AG04449 (cell line): ENCODE data around the gene TENM3.

Experiments used
- CTCF ChIA-PET: fragments of 350-600 bp; formaldehyde crosslinking; extraction: SDS; loops from one replicate; lab custom pipeline; 2021; ENCODE audit warnings: antibody characterized with exemption; lab: Yijun Ruan, JAX
- POLR2A ChIA-PET: fragments of 400-600, 350-600 bp; formaldehyde crosslinking; extraction: SDS; loops from one replicate; lab custom pipeline; 2020; ENCODE audit warnings: antibody characterized with exemption, inconsistent platforms; lab: Yijun Ruan, JAX
- DNase-seq: peaks from one replicate; pipeline ENCODE4 v3.0.0-alpha.2; 2010; ENCODE audit warnings: low read depth, low spot score
- H3K4me3 ChIP-seq: 2 replicates; pipeline ENCODE4 v1.5.1; 2011; ENCODE audit warnings: low read depth, mild to moderate bottlenecking, control low read depth, low read length
- CTCF ChIP-seq: IDR thresholded peaks from one replicate; pipeline ENCODE4 v1.5.1; 2011; ENCODE audit warnings: mild to moderate bottlenecking, moderate library complexity, low read length, control low read depth, inconsistent platforms; ENCODE audit not compliant: insufficient read depth; ENCODE audit errors: missing control alignments

Gene TENM3

GRCh38 chr4:182645511-182645910 is 402.3 kb downstream of the TENM3 start:
- ChIA-PET POLR2A (no interaction called here), CTCF (no interaction called here)
- H3K4me3 ChIP-seq = no peak overlapping the region
- no peak for TF ChIP-seq CTCF
- DNase-seq = no peak

- CTCF ChIA-PET = no interaction called here
- TF ChIP-seq CTCF = no peak
- POLR2A ChIA-PET = no interaction called here
- H3K4me3 ChIP-seq = no peak overlapping the region
- DNase-seq = no peak
Observed at GRCh38 chr4:182647646-182648300, 404.6 kb downstream of the TENM3 start.

GRCh38 chr4:182648766-182649165 is 405.6 kb downstream of the TENM3 start:
- DNase-seq = no peak
- CTCF ChIA-PET = no interaction called here
- no peak for TF ChIP-seq CTCF
- POLR2A ChIA-PET = no interaction called here
- H3K4me3 ChIP-seq = no peak overlapping the region

GRCh38 chr4:182649698-182650477 is 406.7 kb downstream of the TENM3 start:
- no peak for DNase-seq
- TF ChIP-seq CTCF = no peak
- ChIA-PET CTCF (no interaction called here), POLR2A (no interaction called here)
- H3K4me3 ChIP-seq = no peak overlapping the region

- ChIA-PET CTCF (no interaction called here), POLR2A (no interaction called here)
- no peak overlapping the region for H3K4me3 ChIP-seq
- peak; percentile 36 for DNase-seq
- TF ChIP-seq CTCF = no peak
Observed at GRCh38 chr4:182653596-182653995, 410.4 kb downstream of the TENM3 start.

- ChIA-PET CTCF (no interaction called here), POLR2A (no interaction called here)
- no peak for DNase-seq
- no peak overlapping the region for H3K4me3 ChIP-seq
- TF ChIP-seq CTCF = no peak
Observed at GRCh38 chr4:182655340-182655739, 412.1 kb downstream of the TENM3 start.
